RCC 7860 (cell line): ENCODE data around the gene GLIS2.

Source experiments
- DNase-seq: peaks from one replicate; pipeline ENCODE4 v3.0.0-alpha.2; 2015; ENCODE audit warnings: low spot score
- FAIRE-seq: peaks from 2 replicates; lab custom pipeline; 2012; peaks lifted over from hg19 to GRCh38; lab: Jason Lieb, UNC

Gene GLIS2

DNA sequence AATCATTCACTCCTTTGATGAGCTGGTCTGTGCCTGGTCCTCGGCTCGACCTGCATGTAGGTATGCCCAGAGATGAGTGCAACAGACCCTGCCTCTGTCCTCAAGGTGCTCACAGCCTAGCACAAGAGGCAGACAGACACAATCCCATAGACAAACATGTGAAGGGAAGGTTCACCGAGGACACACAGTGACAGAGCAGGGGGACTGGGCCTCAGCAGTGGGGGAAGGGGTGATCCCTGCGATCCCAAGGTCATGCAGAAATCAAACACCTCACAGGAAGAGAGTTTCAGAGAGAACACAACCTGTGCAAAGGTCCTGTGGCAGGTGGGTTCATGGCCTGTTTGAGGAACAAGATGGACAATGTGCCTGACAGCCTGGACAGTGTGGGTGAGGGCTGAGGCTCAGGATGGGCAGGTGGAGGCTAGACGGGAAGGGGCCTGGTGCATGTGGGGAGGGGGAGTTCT is 51.6 kb downstream of the GLIS2 start:
- DNase-seq (no peak), FAIRE-seq (no peak)

DNA sequence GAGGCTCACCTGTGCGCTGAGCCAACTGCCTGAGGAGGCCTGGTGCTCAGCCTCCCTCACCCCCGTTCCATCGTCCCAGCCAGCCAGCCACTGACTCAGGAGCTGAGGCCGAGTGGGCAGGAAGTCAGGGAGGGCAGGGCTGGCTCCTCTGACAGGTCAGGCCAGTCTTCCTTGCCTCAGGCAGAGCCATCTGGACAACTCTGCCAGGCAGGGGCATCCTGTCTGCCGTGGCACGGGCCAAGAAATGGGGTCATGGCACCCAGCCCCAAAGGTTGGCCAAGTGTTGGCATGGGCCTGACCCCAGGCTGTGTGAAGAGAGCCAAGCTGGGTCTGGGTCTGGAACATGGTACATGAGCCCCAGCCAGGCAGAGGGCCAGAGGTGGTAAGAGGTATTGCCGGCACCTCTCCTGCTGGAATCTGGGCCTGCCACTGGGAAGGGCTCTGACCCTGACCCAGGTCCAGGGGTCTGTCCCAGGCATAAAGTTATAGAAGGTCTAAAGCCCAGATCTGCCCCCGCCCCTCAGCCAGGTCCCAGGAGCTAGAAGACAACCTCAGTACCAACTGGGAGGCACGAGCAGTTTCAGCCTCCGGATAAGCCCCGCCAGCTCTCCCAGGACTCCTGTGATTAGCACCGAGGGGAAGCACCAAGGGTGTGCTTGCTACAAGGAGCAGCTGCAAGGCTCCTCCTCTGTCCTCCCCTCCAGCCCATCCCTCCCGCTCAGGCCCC is 53.3 kb downstream of the GLIS2 start:
- FAIRE-seq (peak; percentile 4), DNase-seq (peak; percentile 65)

DNA sequence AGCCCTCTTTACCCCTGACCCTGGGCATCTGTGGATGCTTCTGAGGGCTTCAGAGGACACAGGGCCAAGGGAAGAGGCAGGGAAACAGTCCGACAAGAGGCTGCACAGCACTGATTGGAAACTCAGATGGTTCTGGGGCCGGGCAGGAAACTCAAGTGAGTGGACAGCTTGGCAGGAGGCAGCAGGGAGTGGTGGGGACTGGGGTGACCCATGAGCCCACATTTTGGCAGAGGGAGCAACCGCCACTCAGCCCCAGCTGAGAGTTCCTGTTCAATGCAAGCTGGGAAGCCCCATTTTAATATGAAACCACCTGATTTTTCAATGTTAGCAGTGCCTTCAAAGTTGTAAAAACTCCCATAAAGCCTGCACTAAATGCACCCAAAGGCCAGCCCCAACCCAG is 54.3 kb downstream of the GLIS2 start:
- FAIRE-seq (no peak), DNase-seq (no peak)

DNA sequence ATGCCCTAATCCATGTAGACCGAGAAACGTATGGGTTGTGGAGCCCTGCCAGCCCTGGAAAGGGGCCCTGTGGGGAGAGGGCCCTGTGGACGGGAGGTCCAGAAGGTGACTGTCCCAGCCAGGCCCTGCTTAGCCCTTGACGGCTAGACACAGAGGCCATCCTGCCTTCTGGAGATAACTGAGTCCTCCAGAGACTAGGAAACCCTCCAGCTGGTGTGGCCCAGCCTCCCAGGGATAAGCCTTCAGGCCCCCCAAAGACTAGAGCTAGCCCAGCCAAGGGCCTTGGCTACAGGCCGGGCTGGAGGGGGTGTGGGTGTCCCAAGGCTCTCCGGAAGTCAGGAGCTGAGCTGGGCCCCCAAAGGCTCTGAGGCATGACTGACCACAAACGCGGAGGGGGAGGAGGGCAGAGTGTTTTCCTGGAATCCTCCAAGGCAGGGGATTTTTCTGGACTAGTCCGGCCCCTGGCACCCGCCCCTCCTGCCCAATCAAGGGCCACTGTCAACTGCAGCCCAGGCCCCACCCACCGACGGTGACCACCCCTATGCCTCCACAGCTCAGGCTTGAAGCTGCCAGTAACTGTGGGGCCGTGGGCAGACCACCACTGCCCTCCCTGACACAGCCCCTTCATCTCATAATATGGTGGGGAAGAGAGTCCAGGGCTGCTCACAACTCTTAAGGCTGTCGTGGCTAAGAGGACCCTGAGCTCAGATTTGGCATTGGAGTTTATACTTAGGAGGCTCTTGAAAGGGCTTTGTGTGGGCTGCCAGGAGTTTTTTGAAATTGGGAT is 54.9 kb downstream of the GLIS2 start:
- DNase-seq (peak; percentile 74), FAIRE-seq (peak; percentile 70)

DNA sequence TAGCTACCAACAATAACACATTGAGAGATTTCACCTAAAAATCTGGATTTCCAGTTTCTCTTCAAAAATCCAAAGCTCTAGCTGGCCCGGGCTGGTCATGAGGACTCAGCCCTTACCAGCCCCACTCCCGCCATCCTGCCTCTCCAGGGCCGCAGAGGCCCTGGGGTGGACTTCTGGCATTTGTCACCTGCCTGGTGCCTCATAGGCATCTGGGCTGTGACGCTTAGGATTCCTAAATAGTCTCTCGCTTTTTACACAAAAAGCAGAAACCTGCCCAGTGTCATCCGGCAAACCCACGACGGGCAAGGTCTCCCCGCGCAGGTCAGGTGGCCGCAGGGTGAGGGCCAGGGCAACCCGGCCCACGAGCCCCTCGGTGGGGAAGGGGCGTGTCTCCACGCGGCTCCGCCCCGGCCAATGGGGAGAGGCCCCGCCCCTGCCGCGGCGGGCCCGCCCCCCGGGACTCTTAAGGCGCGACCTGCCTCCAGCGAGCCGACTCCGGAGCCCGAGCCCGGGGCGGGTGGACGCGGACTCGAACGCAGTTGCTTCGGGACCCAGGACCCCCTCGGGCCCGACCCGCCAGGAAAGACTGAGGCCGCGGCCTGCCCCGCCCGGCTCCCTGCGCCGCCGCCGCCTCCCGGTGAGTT is 55.6 kb downstream of the GLIS2 start, which contains the start of gene VASN:
TSS of gene VASN (plus strand) at position 492 of the 644 bp plus-strand sequence. CDS start 9,030 bp downstream, outside the sequence.
- DNase-seq (peak; percentile 12), FAIRE-seq (no peak)

DNA sequence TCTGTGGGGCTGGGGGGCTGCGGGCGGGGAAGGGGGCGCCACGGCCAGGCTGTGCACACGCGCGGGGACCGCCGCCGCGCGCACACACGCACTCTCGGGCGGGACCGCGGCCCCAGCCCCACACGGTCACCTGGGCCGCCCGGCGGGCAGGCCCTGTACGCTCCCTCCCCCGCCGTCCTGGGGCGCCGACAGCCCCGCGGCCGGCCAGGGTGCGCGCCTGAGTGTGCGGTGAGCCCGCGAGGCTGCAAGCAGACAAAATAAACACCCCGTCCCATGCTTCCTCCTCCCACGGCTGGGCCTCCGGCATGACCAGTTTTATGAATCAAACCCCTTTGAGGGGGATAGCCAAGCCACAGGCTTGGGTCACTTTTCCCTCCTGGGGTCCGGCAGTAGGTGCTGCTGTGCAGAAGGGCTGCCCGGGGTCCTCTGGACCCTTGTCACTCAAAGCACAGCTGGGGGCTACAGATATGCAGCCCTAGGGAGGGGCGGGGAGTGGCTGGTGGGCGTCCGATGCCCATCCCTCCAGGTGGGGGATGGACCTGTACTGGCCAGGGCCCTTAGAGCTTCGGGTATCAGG is 56.2 kb downstream of the GLIS2 start:
- DNase-seq: peak; percentile 24
- no peak for FAIRE-seq

DNA sequence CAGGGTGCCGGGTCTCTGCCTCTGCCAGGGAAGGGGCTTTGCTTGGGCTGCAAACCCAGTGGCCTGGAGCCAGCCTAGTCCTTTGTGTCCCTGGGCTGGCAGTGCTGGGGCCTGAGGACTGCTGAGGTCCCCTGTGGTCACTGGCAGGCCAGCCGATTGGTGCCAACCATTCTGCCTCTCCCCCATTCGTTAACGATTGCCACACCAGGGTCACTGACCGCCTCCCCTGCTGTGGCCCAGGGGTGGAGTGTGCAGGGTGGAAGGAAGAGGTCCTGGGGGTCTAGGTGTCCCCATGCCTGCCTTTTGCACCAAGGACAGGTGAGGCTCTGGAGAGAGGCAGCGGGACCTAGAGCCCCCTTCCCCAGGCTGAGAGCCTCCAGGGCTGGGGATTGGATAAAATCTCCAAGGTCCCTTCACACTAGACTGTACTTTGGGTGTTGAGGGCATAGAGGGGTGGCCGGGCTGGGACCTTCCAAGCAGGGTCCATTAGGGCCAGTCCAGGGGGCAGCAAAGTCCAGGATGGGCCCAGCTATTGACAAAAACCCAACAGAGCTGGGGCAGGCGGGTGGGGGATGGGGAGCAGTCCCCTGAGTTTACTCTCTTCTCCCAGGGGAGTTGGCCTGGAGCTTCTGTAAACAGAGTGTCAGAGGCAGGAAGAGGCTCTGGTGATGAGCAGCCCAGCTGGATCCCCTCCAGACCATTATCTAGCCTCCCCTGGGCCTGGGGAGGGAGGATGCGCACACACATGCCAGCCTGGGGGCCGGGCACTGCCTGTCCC is 56.9 kb downstream of the GLIS2 start:
- peak; percentile 75 for FAIRE-seq
- peak; percentile 64 for DNase-seq

DNA sequence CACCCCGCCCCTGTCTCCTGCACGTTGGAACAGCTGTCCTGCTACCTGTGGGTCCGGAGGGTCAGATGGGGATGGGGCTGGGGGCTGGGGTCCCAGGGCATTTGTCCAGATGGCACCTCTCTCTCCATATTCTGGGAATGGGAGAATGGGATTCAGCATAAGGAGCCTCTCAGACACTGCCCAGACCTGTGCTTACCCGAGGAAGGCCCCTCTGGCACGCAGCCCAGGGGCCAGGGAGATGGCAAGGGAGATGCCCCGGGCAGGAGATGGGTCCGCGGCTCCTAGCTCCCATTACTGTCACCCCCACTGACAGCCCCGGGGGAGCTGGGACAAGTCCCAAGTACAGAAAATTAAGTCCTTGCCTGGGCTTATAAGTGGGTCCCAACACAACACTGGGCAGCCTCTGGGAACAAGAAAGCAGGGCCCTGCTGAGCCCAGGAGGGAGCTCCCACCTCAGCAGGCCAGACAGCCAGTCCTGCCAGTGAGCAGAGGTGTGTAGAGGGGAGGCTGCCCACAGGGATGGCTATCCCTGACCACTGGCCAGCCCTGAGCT is 57.6 kb downstream of the GLIS2 start:
- FAIRE-seq: no peak
- DNase-seq: no peak

DNA sequence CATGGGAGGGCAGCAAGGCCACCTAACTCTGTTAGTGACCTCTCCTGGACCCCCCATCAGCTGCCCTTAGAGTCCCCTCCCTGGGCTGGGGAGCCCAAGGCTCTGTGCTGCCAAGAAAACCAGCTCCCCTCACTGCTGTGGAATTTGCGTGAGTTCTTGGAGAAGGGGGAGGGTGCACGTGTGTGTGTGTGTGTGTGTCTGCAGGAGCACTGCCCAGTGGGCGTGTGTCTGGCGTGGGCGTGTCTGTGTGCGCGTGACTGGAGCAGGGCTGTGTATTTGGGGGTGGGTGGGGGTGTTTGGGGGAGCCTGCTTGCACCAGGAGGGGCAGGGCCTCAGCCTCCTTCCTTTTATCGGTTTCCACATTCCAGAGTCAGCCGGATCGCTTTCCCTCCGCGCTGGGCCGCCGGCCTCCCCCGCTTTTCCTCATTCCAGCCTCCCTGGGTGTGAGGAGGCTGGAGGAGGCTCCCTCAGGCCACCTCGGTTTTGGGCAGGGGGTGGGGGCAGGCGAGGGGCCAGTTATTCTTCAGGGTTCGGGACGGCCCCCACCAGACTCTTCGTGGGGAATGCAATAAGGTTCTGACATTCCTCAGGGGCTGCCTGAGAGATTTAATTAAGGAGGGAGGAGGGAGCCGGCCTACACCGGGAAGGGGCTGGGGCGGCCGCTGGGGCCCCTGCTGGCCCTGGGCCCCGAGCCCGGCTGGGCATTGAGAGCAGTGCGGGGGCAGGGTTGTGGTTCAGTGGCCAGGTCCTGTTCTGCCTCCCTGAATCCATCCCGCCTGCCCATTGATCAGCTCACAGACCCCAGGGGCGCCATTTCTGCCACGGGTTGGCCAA is 58.3 kb downstream of the GLIS2 start:
- peak; percentile 49 for DNase-seq
- no peak for FAIRE-seq

DNA sequence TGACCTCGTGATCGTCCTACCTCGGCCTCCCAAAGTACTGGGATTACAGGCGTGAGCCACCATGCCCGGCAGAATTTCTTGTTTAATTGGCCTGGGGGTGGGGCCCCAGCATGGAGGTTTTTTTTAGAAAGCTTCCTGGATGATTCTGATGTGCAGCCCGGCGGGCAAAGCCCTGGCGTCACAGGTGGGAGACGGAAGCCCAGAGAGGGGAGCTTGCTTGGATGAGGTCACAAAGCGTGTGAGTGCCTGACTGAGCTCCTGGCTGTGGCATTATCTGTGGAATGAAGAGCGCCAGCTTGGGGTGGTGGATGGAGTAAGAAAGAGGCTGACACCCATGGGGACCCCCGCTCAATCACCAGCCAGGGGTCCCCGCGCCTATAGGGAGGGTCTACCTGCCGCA is 59.9 kb downstream of the GLIS2 start:
- no peak for DNase-seq
- FAIRE-seq: no peak

DNA sequence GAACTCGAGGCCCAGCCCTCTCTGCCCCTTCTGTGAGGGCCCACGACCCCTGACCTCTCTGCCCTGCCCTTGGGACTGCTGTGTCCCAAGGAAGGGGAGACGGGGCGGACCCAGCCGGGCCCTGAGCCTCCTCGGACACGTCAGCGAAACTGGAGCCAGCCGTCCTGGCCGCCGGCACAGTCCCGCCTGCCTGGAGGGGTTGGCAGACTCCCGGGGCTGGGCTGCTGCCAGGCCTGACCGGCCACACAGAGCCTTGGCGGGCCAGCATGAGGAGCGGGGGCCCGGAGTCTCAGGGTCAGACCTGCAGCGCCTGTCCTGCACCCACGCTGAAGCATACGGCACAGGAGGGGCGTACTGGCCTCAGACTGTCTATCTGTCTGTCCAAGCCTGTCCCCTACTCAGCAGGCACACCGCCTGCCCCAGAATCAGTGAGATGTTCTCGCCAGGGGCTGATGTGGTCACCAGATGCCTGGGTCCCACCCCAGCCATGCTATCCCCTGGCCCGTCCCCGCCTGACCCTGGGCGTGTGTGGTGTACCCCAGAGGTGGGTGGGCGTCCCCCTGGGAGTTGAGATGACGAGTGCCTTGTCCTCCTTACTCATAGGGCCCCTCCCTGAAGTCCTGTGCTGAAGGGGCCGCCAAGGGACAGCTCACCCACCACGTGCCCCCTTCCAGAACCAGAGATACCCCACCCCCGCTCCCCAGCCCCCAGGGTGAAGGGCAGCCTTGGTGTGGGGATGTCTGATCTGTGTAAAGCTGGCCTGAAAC is 60.4 kb downstream of the GLIS2 start:
- no peak for DNase-seq
- FAIRE-seq: no peak

DNA sequence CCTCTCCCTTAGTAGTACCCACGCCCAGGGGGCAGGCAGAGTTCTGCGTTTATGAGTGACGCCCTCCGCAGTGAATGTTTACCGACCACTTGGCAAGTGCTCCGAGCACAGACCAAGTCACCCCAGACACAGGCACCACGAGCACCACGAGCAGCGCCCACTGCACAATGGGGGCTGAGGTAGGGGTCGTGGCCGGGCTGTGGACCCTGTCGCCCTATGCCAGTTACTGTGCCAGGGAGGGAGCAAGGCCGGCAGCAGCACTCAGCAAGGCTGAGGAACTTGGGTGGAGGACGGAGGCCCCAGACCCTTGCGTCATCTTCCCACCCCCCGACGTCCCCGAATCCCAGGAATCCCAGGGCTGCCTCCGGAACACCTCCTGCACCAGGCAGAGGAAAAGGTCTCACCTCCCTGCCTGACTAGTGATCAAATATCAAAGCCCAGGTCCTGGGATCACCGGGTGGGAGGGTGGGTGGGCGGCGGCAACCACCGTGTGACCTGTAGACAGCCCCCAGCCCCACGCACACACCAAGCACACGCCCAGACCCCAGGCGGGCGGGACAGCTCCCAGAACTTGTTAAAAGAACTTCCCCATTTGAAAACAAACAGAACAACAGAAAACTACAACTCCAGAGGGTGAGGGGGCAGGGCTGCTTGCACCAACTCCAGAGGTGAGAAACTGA is 61.2 kb downstream of the GLIS2 start:
- DNase-seq (no peak), FAIRE-seq (no peak)

DNA sequence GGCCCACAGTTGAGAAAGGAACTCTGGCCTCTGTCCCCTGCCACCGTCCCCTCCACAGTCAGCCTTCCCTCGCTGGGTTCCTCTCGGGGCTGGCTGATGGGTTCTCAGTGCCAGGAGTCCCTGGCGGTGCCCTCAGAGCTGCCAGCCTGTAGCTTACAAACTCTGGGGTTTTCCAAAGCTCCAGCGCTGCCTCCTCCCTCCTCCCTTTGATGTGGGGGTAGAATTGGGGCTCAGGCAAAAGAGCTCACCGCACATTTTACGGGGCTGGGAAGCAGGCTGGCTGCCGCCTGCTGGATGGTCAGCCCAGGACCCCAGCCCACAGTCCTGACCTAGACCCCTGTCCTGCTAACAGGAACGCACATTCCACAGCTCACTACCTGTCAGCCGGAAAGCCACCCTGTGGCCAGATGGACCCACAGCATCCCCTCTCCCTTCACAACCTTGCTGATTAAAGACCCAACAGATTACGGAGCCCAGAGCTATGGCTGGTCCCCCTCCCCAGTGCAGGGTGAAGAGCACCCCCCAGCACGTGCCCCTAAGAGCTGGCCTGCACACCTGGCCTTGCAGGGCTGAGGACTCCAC is 61.8 kb downstream of the GLIS2 start:
- FAIRE-seq: no peak

DNA sequence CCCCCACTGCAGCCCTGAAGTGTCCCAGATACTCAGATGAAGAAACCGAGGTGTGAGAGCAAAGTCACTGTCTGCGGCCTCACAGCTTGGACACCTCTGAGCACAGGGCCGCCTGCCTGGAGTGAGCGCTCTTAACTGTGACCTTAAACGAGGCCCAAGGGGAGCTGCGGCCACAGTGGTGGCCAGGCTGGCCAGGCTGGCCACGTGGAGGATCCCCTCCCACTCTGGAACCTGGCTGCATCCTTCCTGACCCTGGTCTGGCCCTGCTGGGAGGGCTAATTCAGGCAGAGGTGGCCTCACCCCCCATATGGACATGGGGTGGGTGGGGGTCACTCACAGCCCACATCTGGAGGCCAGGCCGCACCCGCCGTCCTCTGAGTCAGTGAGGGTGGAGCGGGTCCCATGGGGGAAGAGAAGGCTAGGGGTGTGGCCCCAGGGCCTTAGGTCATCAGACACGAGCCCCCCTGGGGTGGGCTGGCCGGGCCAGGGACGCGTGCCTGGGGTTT is 62.3 kb downstream of the GLIS2 start:
- no peak for FAIRE-seq
- no peak for DNase-seq

More for the DNA sequence above, 61.8 kb downstream of the GLIS2 start:
- no peak for DNase-seq

DNA sequence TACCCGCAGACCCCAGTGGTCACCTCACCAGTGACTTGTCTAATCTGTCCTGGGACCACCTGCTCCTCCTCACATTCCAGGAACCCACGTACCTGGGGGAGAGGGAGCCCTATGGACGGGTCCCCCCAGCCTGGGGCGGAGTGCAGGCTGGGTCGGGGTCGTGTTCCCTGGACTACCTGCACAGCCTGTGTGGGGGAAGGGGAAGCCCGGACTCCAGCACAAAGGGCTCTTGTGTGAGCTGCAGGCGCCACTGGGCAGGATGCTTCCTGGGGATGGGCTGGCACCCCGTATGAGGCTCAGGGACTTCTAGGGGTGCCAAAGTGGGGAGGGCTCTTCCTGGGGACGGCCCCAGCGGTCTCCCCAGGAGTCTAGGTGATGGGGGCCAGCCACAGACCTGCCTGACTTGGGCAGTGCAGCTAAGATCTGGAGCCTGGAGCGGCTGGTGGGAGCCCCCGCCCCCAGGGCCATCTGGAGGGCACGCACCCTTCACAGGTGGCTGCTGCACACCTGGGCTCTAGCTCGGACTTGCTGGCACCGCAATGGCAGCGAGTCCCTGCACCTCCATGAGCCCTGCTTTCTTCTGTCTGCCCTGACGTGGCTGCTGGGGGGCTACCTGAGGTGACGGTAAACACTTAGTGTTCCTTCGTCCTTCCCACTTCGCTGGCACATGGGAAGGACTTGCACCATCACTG is 63.3 kb downstream of the GLIS2 start:
- DNase-seq (no peak), FAIRE-seq (no peak)

DNA sequence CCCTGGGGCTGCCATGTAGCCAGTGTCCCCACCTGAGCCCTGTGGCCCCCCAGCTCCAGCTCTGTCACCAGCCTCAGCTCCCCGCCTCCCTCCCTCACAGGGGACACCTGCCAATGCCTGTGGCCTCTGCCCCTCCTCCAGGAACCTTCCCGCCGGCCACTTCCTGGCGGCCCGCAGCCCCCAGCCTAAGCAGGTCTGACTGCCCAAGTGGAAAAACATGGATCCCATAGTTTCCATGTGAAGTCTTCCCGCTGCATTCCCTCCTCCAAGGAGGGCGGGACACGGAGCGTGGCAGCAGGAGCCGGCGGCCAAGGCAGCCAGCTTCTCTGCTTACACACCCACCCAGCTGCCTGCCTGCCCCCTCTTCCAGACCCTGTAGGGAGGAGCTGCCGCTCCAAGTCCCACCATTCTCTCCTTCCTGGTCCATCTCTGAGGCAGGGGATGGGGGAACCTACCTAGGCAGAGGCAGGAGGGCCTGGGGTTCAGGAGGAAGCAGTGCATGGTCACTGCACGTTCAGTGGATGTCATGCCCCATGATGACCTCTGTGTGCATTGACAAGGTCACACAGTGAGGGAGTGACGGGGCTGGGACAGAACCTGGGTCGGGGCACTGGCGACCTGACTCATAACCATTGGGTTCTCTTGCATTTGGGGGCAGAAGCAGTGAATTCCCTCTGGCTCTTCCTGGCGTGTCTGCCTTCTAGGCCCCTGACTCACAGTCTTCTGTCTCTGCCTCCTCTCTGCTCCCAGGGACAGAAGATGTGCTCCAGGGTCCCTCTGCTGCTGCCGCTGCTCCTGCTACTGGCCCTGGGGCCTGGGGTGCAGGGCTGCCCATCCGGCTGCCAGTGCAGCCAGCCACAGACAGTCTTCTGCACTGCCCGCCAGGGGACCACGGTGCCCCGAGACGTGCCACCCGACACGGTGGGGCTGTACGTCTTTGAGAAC is 64.5 kb downstream of the GLIS2 start:
- no peak for FAIRE-seq
- no peak for DNase-seq
